NT2/D1 (cell line): ENCODE results near the gene DDHD1.

Experiments
- DNase-seq: peaks from one replicate; pipeline ENCODE4 v3.0.0-alpha.2; 2011; ENCODE audit warnings: low read depth, low spot score
- H3K27me3 ChIP-seq: 2 replicates; pipeline ENCODE4 v1.6.0; 2011; ENCODE audit warnings: mild to moderate bottlenecking; ENCODE audit not compliant: insufficient read length, insufficient read depth
- H3K36me3 ChIP-seq: 2 replicates; pipeline ENCODE4 v1.6.1; 2011; ENCODE audit warnings: mild to moderate bottlenecking, low read length, mixed read lengths; ENCODE audit not compliant: insufficient read depth, insufficient read length
- H3K4me1 ChIP-seq: 2 replicates; pipeline ENCODE4 v1.5.1; 2011; ENCODE audit not compliant: insufficient read depth, insufficient read length
- H3K4me3 ChIP-seq: 2 replicates; pipeline ENCODE4 v1.5.1; 2011; ENCODE audit warnings: low read depth; ENCODE audit not compliant: insufficient read length
- H3K9ac ChIP-seq: 2 replicates; pipeline ENCODE4 v1.6.0; 2011; ENCODE audit warnings: low read depth; ENCODE audit not compliant: insufficient read length
- H3K9me3 ChIP-seq: 2 replicates; pipeline ENCODE4 v1.5.1; 2011; ENCODE audit warnings: mild to moderate bottlenecking, low read length; ENCODE audit not compliant: insufficient read depth
- SUZ12 ChIP-seq: IDR thresholded peaks from 2 replicates; pipeline ENCODE4 v1.6.1; 2011; ENCODE audit not compliant: insufficient read length, insufficient read depth; ENCODE audit errors: extremely low read depth
- YY1 ChIP-seq: IDR thresholded peaks from 2 replicates; pipeline ENCODE4 v1.6.1; 2011; ENCODE audit not compliant: insufficient read length, insufficient read depth
- ZNF274 ChIP-seq: IDR thresholded peaks from 2 replicates; pipeline ENCODE4 v1.6.1; 2011; ENCODE audit warnings: mild to moderate bottlenecking, low read depth, low read length

The DDHD1 gene

DNA sequence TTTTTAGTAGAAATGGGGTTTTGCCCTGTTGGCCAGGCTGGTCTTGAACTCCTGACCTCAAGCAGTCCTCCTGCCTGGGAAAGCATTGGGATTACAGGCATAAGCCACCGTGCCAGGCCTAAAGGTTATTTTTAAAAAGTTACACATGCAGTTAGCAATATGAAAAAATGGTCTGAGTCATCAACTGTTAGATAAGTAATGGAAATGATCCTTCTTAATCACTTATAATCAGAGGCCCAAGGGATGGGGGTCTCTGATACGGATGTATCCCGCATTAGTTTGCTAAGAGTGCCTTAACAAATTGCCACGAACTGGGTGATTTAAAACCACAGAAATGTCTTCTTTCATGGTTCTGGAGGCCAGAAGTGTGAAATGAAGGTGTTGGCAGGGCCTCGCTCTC lies 148.1 kb downstream of the DDHD1 start:
- no peaks in the 10 kb centered on the region for H3K27me3 ChIP-seq
- TF ChIP-seq SUZ12: no peak
- no peaks in the 10 kb centered on the region for H3K9me3 ChIP-seq
- no peak for DNase-seq
- H3K36me3 ChIP-seq: no peaks in the 10 kb centered on the region
- no peak overlapping the region for H3K4me3 ChIP-seq
- H3K9ac ChIP-seq: no peak overlapping the region
- no peaks in the 10 kb centered on the region for H3K4me1 ChIP-seq

DNA sequence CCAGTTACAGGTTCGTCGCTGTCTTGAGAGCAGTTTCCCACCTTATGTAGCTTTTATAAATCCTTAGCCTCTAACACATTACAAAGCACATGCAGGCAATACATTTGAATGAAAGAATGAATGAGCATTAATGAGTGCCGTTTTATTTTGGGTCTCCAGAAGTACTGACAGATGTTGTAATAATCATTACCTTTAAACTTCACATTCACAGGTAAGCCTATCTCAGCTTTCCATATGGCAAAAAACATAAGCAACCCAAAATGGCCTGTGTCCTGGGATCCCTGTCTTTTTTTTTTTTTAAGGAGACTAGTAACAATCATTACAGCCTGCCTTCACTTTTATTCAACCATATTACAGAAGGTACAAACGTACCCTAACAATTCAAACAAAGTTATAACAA lies 149.3 kb downstream of the DDHD1 start:
- Histone ChIP-seq H3K9me3 (no peaks in the 10 kb centered on the region), H3K27me3 (no peaks in the 10 kb centered on the region), H3K4me1 (no peaks in the 10 kb centered on the region), H3K4me3 (no peak overlapping the region), H3K36me3 (no peaks in the 10 kb centered on the region), H3K9ac (no peak overlapping the region)
- DNase-seq: no peak
- TF ChIP-seq SUZ12 (no peak), YY1 (no peak), ZNF274 (no peak)

DNA sequence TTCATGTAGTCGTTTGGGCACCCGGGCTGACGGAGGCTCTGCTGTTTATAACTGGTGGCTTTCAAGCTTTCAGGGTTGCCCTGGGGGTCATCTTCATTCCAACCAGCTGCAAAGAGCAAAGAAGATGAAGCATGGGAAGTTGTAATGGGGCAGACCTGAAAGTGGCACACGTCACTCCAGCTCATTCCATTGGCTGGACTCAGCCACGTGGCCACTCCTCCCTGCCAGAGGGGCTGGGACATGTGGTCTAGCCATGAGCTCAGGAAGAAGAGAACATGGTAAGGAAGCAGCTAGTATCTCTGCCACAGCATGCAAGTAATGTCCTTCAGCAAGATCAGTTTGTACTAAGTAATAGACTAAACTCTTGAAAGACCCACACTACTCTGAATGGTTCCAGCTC lies 150.5 kb downstream of the DDHD1 start:
- H3K36me3 ChIP-seq: no peaks in the 10 kb centered on the region
- DNase-seq: no peak
- TF ChIP-seq YY1: no peak
- TF ChIP-seq ZNF274: no peak
- TF ChIP-seq SUZ12: no peak
- H3K4me3 ChIP-seq: no peak overlapping the region
- H3K9ac ChIP-seq: no peak overlapping the region
- no peaks in the 10 kb centered on the region for H3K4me1 ChIP-seq
- H3K9me3 ChIP-seq: no peaks in the 10 kb centered on the region
- H3K27me3 ChIP-seq: no peaks in the 10 kb centered on the region

DNA sequence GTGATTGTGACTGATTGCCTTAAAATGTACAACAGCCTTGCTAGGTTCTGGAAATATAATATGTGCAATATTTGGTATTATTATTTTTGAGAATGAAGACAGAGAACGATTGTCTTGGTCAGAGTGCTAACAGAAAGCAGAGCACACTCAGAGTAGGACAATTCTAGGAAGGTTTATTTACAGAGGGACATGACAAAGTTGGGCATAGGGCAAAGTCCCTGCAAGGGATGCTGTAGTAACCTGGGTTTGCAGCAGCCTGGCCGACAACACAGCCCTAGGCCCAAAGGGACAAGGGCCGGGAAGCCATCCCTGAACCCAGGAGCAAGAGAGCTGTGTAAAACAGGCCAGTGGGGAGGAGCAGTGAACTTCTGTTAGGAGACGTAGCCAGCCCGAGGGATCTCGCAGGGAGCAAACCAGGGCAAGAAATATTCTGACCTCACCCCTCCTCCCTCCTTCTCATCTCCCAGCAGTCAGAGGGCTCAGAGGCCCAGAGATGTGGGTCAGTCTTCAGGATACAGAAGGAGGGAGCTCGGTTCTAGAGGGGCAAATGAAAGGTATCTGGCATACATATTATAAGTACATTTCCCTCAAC lies 151.2 kb downstream of the DDHD1 start:
- no peak for TF ChIP-seq ZNF274
- TF ChIP-seq YY1: no peak
- no peak for TF ChIP-seq SUZ12
- Histone ChIP-seq H3K36me3 (no peaks in the 10 kb centered on the region), H3K9me3 (no peaks in the 10 kb centered on the region; the same call in 1 of the 2 replicates), H3K9ac (no peak overlapping the region), H3K4me3 (no peak overlapping the region), H3K27me3 (no peaks in the 10 kb centered on the region), H3K4me1 (no peaks in the 10 kb centered on the region)
- no peak for DNase-seq

DNA sequence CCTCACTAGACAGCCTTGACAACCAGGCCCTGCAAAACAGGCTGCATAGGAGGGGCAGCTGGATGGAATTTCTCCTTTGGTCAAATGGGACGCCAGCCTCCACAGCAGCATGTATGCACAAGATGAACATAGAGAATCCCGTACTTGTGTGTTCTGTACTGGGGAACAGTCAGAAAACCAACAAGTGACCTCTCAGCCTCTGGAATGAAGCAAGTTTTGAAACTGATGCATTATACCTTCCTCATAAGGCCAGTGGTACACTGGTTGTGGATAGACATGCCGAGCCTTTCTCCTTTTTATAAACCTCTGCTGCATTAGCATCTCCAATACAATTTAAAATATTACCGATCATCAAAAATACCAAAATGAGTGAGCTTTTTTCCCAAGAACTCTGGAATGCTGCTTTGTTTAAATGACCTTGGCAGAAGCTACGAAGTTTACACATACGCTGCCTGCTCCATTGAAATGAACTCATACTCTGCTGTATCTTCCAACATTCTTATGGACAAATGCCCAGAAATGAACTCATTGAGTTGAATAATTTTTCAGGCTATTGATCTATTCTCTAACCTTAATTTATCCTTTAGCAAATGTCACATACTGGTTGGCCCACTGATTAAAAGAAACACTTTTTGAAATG lies 154.6 kb downstream of the DDHD1 start:
- TF ChIP-seq YY1 (no peak), SUZ12 (no peak), ZNF274 (no peak)
- no peak for DNase-seq
- no peak overlapping the region for H3K4me3 ChIP-seq

DNA sequence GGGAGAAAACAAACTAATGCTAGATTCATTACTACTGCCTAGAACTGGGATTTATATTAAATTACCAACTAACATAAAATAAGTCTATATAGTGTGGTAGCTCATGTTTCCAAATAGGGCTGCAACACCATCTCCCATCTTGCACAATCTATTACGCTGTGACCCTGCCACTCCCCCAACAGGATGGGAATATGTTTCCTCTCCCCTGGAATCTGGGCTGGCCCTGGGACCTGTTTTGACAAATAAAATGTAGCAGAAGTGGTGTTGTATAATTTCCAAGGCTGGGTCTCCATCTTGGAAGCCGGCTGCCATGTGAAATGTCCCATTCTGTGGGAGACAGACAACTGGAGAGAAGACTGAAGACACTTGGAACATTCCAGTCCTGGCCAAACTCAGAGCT lies 156.6 kb downstream of the DDHD1 start:
- H3K36me3 ChIP-seq: no peaks in the 10 kb centered on the region
- no peak overlapping the region for H3K4me3 ChIP-seq
- H3K9ac ChIP-seq: no peak overlapping the region
- TF ChIP-seq YY1 (no peak), ZNF274 (no peak), SUZ12 (no peak)
- H3K9me3 ChIP-seq: no peaks in the 10 kb centered on the region; the same call in 1 of the 2 replicates
- DNase-seq: no peak
- no peaks in the 10 kb centered on the region for H3K4me1 ChIP-seq
- H3K27me3 ChIP-seq: no peaks in the 10 kb centered on the region

More for the DNA sequence above, 154.6 kb downstream of the DDHD1 start:
- H3K9me3 ChIP-seq: no peaks in the 10 kb centered on the region; the same call in 1 of the 2 replicates
- H3K9ac ChIP-seq: no peak overlapping the region
- no peaks in the 10 kb centered on the region for H3K4me1 ChIP-seq
- no peaks in the 10 kb centered on the region for H3K27me3 ChIP-seq
- no peaks in the 10 kb centered on the region for H3K36me3 ChIP-seq

DNA sequence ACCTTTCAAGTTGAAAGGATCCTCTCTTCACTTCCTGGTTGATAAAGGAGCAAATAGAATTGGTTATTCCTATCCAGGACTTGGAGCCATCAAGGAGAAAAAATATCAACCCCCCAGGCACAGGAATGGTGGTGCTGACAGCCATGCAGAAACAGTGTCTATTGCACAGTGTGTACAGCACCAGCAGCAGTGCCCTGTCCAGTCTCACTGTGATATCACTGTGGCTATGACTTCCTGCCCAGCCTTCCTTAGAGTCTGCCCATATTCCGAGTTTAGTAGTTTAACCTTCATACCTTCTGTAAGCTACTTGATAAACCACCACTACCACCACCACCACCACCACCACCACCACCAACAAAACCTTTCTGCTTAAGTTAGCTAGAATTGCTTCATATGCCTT lies 157.1 kb downstream of the DDHD1 start:
- Histone ChIP-seq H3K27me3 (no peaks in the 10 kb centered on the region), H3K36me3 (no peaks in the 10 kb centered on the region), H3K9ac (no peak overlapping the region), H3K4me3 (no peak overlapping the region), H3K9me3 (no peaks in the 10 kb centered on the region; the same call in 1 of the 2 replicates), H3K4me1 (no peaks in the 10 kb centered on the region)
- no peak for DNase-seq
- TF ChIP-seq SUZ12 (no peak), ZNF274 (no peak), YY1 (no peak)
